ENCODE results near the gene XNDC1N. TPM values are rescaled to one million over a fixed set of nuclear protein-coding genes. Genes with fewer than 3 reads are reported as not detected.
A peak's percentile ranks its signal among the peaks of the same experiment; 100 is the strongest.

Gene XNDC1N, protein sequence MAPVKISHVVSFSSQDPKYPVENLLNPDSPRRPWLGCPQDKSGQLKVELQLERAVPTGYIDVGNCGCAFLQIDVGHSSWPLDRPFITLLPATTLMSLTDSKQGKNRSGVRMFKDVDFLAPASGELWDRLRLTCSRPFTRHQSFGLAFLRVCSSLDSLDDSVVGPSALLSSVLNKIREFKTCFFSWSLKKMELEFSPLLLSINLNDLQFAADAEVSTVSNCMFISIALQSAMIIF
- total RNA-seq (21.7 TPM), polyA plus RNA-seq (1 to 10 TPM; 4.7 to 9.6 (median 6.3) TPM)

- H3K4me1 Mint-ChIP-seq: peaks cover 17 to 61% (median 45%) of the 10 kb centered on the region in 4 donors
- peak within 1 kb of the TSS; percentile 99 for H3K27ac Mint-ChIP-seq
- peaks cover 5% of the 10 kb centered on the region for H3K36me3 Mint-ChIP-seq
Measured at GRCh38 chr11:71927820-71928736, at the start of gene XNDC1N. Gene XNDC1N, minus strand, starts transcription at chr11:71928594. Its CDS starts 5,241 bp downstream, at chr11:71923353.

DNA sequence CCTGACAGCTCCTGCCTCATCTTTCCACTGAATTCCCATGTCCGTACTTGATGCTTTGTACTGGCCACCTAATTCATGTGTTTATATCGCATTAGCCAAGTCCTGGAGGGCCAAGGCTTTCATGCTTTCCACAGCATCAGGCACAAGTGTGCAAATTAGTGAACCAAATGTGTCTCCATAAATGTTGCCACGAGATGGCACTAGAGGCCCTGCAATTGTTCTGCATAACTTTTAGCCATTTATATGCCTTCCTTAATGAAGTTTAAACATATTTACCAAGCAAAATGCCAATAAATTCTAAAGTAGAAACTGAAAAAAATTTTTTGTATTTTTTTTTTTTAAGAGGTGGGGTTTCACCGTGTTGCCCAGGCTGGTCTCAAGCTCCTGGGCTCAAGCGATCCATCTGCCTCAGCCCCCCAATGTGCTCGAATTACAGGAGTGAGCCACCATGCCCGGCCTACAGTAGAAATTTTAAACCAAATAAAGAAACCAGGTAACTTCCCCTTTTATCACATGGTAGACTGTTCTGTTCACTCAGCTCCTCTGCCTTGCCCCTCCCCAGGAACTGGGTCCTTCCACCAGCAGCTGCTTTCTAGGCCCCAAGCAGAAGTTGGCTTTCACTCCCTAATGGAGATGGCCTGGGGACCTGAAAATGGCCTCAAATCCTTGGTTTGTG is 49.5 kb upstream of the XNDC1N start:
- no peak overlapping the region for H3K4me3 ChIP-seq (ENCODE audit: low read depth, low read length)
- H3K36me3 Mint-ChIP-seq: peaks cover 4% of the 10 kb centered on the region
- peaks cover 5% of the 10 kb centered on the region for H3K36me3 ChIP-seq (ENCODE audit: control insufficient read depth, insufficient read depth, low read length)
- no peak overlapping the region for H3K4me3 Mint-ChIP-seq
- H3K27me3 Mint-ChIP-seq: no peaks in the 10 kb centered on the region
- H3K9me3 ChIP-seq (ENCODE audit: control insufficient read depth in 2 of 2, low read length in 2 of 2): no peaks in the 10 kb centered on the region
- no peaks in the 10 kb centered on the region for H3K27me3 ChIP-seq (ENCODE audit: control insufficient read depth, insufficient read depth, low read length)
- ATAC-seq (ENCODE audit: low read depth in 2 of 2) (peak; percentile 61 to 64), DNase-seq (peak; percentile 20 to 72 (median 54))
- peak overlapping the region in 1 of 3 donors; percentile 77 for H3K27ac Mint-ChIP-seq
- H3K4me1 Mint-ChIP-seq: peaks cover 0 to 7% (median 2%) of the 10 kb centered on the region in 4 donors
- H3K27ac ChIP-seq (ENCODE audit: insufficient read depth, low read length, poor library complexity, severe bottlenecking): no peak overlapping the region
- H3K4me1 ChIP-seq (ENCODE audit: control insufficient read depth, insufficient read depth, low read length, poor library complexity, severe bottlenecking): no peaks in the 10 kb centered on the region
- H3K9me3 Mint-ChIP-seq: no peaks in the 10 kb centered on the region

More at GRCh38 chr11:71927820-71928736, at the start of gene XNDC1N:
- Mint-ChIP-seq H3K4me3 (peak within 1 kb of the TSS; percentile 94 to 99 (median 98)), H3K27me3 (peaks cover 6% of the 10 kb centered on the region), H3K9me3 (no peaks in the 10 kb centered on the region)
- Histone ChIP-seq H3K9me3 (ENCODE audit: control insufficient read depth in 2 of 2, low read length in 2 of 2) (no peaks in the 10 kb centered on the region), H3K27me3 (ENCODE audit: control insufficient read depth, insufficient read depth, low read length) (no peaks in the 10 kb centered on the region), H3K4me1 (ENCODE audit: control insufficient read depth, insufficient read depth, low read length, poor library complexity, severe bottlenecking) (peaks cover 27% of the 10 kb centered on the region), H3K4me3 (ENCODE audit: low read depth, low read length) (peak within 1 kb of the TSS; percentile 99), H3K27ac (ENCODE audit: insufficient read depth, low read length, poor library complexity, severe bottlenecking) (peak within 1 kb of the TSS; percentile 93), H3K36me3 (ENCODE audit: control insufficient read depth, insufficient read depth, low read length) (no peaks in the 10 kb centered on the region)
- DNase-seq (peak; percentile 67 to 94 (median 70)), ATAC-seq (ENCODE audit: low read depth in 2 of 2) (peak; percentile 81 to 82)

- no peaks in the 10 kb centered on the region for H3K27me3 ChIP-seq (ENCODE audit: control insufficient read depth, insufficient read depth, low read length)
- Mint-ChIP-seq H3K27me3 (no peaks in the 10 kb centered on the region), H3K4me1 (peaks cover 0 to 7% (median 2%) of the 10 kb centered on the region in 4 donors), H3K9me3 (no peaks in the 10 kb centered on the region), H3K36me3 (no peaks in the 10 kb centered on the region), H3K4me3 (no peak overlapping the region), H3K27ac (peak overlapping the region in 1 of 3 donors; percentile 50)
- H3K9me3 ChIP-seq (ENCODE audit: control insufficient read depth in 2 of 2, low read length in 2 of 2): no peaks in the 10 kb centered on the region
- no peak overlapping the region for H3K27ac ChIP-seq (ENCODE audit: insufficient read depth, low read length, poor library complexity, severe bottlenecking)
- no peak overlapping the region for H3K4me3 ChIP-seq (ENCODE audit: low read depth, low read length)
- peaks cover 5% of the 10 kb centered on the region for H3K36me3 ChIP-seq (ENCODE audit: control insufficient read depth, insufficient read depth, low read length)
- DNase-seq (no peak), ATAC-seq (ENCODE audit: low read depth in 2 of 2) (no peak)
- no peaks in the 10 kb centered on the region for H3K4me1 ChIP-seq (ENCODE audit: control insufficient read depth, insufficient read depth, low read length, poor library complexity, severe bottlenecking)
Measured at GRCh38 chr11:71977090-71977489, 48.7 kb upstream of the XNDC1N start.

DNA sequence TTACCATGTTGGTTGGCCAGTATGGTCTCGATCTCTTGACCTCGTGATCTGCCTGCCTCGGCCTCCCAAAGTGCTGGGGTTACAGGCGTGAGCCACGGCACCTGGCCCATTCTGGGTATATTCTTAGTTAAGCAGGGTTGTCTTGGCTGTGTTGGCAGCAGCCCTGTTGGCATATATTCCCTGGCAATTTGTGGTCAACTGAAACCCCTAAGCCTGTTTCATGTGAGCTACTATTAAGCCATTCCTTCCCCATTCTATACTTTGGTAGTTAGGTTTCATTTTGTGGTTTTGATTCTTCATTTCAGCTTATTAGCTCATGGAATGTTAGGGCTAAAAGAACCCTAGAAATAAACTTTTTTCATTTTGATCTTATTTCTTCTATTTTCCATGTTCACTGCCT is 48.2 kb upstream of the XNDC1N start:
- Mint-ChIP-seq H3K4me3 (no peak overlapping the region), H3K4me1 (peaks cover 0 to 7% (median 2%) of the 10 kb centered on the region in 4 donors)
- H3K27ac ChIP-seq (ENCODE audit: insufficient read depth, low read length, poor library complexity, severe bottlenecking): no peak overlapping the region

GRCh38 chr11:71971680-71972079 is 43.3 kb upstream of the XNDC1N start:
- Histone ChIP-seq H3K9me3 (ENCODE audit: control insufficient read depth in 2 of 2, low read length in 2 of 2) (no peaks in the 10 kb centered on the region), H3K36me3 (ENCODE audit: control insufficient read depth, insufficient read depth, low read length) (peaks cover 14% of the 10 kb centered on the region)
- H3K27me3 Mint-ChIP-seq: no peaks in the 10 kb centered on the region

More for the DNA sequence above, 48.2 kb upstream of the XNDC1N start:
- H3K36me3 Mint-ChIP-seq: peaks cover 5% of the 10 kb centered on the region
- Histone ChIP-seq H3K4me3 (ENCODE audit: low read depth, low read length) (no peak overlapping the region), H3K36me3 (ENCODE audit: control insufficient read depth, insufficient read depth, low read length) (peaks cover 5% of the 10 kb centered on the region), H3K27me3 (ENCODE audit: control insufficient read depth, insufficient read depth, low read length) (no peaks in the 10 kb centered on the region), H3K4me1 (ENCODE audit: control insufficient read depth, insufficient read depth, low read length, poor library complexity, severe bottlenecking) (no peaks in the 10 kb centered on the region), H3K9me3 (ENCODE audit: control insufficient read depth in 2 of 2, low read length in 2 of 2) (no peaks in the 10 kb centered on the region)
- H3K27ac Mint-ChIP-seq: no peak overlapping the region
- no peak for DNase-seq
- H3K27me3 Mint-ChIP-seq: no peaks in the 10 kb centered on the region
- H3K9me3 Mint-ChIP-seq: no peaks in the 10 kb centered on the region
- no peak for ATAC-seq (ENCODE audit: low read depth in 2 of 2)

DNA sequence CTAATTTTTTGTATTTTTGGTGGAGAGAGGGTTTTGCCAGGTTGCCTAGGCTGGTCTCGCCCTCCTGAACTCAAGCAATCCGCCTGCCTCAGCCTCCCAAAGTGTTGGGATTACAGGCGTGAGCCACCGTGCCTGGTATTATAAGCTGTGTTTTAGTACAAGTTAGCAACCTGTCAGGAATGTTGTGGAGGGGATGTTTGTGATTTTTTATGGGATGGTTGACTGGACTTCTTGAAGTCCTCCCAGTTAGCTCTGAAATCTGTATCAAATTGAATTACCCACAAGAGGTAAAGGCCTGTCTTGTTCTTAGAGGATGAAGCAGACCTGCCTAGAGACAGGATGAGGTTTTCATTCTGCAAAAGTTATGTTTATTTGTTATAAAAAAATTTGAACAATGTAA is 36.2 kb upstream of the XNDC1N start:
- DNase-seq (no peak), ATAC-seq (ENCODE audit: low read depth in 2 of 2) (no peak)
- Mint-ChIP-seq H3K27me3 (no peaks in the 10 kb centered on the region), H3K4me1 (peaks cover 0 to 5% (median 3%) of the 10 kb centered on the region in 4 donors), H3K27ac (no peak overlapping the region), H3K36me3 (peaks cover 22% of the 10 kb centered on the region), H3K4me3 (peak overlapping the region in 1 of 4 donors; percentile 10), H3K9me3 (peaks cover 0 to 4% (median 0%) of the 10 kb centered on the region in 7 donors)
- Histone ChIP-seq H3K36me3 (ENCODE audit: control insufficient read depth, insufficient read depth, low read length) (peaks cover 39% of the 10 kb centered on the region), H3K27me3 (ENCODE audit: control insufficient read depth, insufficient read depth, low read length) (no peaks in the 10 kb centered on the region), H3K27ac (ENCODE audit: insufficient read depth, low read length, poor library complexity, severe bottlenecking) (no peak overlapping the region), H3K4me3 (ENCODE audit: low read depth, low read length) (no peak overlapping the region), H3K9me3 (ENCODE audit: control insufficient read depth in 2 of 2, low read length in 2 of 2) (no peaks in the 10 kb centered on the region), H3K4me1 (ENCODE audit: control insufficient read depth, insufficient read depth, low read length, poor library complexity, severe bottlenecking) (no peaks in the 10 kb centered on the region)

More at GRCh38 chr11:71971680-71972079, 43.3 kb upstream of the XNDC1N start:
- Mint-ChIP-seq H3K4me3 (no peak overlapping the region), H3K27ac (no peak overlapping the region), H3K4me1 (no peaks in the 10 kb centered on the region), H3K9me3 (no peaks in the 10 kb centered on the region), H3K36me3 (peaks cover 13% of the 10 kb centered on the region)
- Histone ChIP-seq H3K27ac (ENCODE audit: insufficient read depth, low read length, poor library complexity, severe bottlenecking) (no peak overlapping the region), H3K27me3 (ENCODE audit: control insufficient read depth, insufficient read depth, low read length) (no peaks in the 10 kb centered on the region), H3K4me1 (ENCODE audit: control insufficient read depth, insufficient read depth, low read length, poor library complexity, severe bottlenecking) (no peaks in the 10 kb centered on the region), H3K4me3 (ENCODE audit: low read depth, low read length) (no peak overlapping the region)
- no peak for ATAC-seq (ENCODE audit: low read depth in 2 of 2)
- no peak for DNase-seq

GRCh38 chr11:71963468-71963867 is 35.1 kb upstream of the XNDC1N start:
- Mint-ChIP-seq H3K4me3 (no peak overlapping the region), H3K36me3 (peaks cover 27% of the 10 kb centered on the region), H3K27me3 (no peaks in the 10 kb centered on the region), H3K4me1 (peaks cover 0 to 5% (median 3%) of the 10 kb centered on the region in 4 donors), H3K9me3 (peaks cover 0 to 4% (median 0%) of the 10 kb centered on the region in 7 donors), H3K27ac (no peak overlapping the region)
- DNase-seq (no peak), ATAC-seq (ENCODE audit: low read depth in 2 of 2) (no peak)
- Histone ChIP-seq H3K36me3 (ENCODE audit: control insufficient read depth, insufficient read depth, low read length) (peaks cover 34% of the 10 kb centered on the region), H3K27me3 (ENCODE audit: control insufficient read depth, insufficient read depth, low read length) (no peaks in the 10 kb centered on the region), H3K4me3 (ENCODE audit: low read depth, low read length) (no peak overlapping the region), H3K9me3 (ENCODE audit: control insufficient read depth in 2 of 2, low read length in 2 of 2) (no peaks in the 10 kb centered on the region), H3K27ac (ENCODE audit: insufficient read depth, low read length, poor library complexity, severe bottlenecking) (no peak overlapping the region), H3K4me1 (ENCODE audit: control insufficient read depth, insufficient read depth, low read length, poor library complexity, severe bottlenecking) (no peaks in the 10 kb centered on the region)

Measured in CD4-positive, CD25-positive, alpha-beta regulatory T cell (primary cell).